B cell (primary cell): ENCODE data around the gene BARX1.

Experiments used
- EZH2 ChIP-seq: IDR thresholded peaks from 2 replicates; pipeline ENCODE4 v1.6.1; 2012; ENCODE audit warnings: borderline replicate concordance, low read depth, mild to moderate bottlenecking, moderate library complexity, low read length; ENCODE audit not compliant: insufficient read depth, poor library complexity, severe bottlenecking
- TF ChIP-seq, protein P1 (sequence below): fragments of 200-600 bp; IDR thresholded peaks from one replicate; pipeline ENCODE4 v1.8.0; 2022; ENCODE audit warnings: antibody characterized with exemption, mild to moderate bottlenecking

DNA sequence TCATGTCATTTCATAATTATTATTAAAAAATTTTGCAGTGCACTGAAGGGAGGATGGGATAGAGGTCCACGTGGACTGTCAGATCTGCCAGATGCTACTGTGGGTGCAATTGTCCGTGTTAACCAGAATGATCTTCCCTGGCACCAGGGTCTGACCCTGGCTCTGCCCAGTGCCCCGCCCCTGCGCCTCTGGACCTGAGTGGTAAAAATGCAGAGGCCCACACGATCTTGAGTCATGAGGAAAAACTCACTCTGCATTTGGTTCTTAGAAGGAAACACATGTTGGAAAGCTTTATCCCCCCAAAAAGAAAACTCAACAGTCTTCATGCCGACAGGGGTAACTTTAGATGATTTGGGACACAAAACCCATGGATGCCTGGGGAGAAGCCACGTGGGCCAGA is 20.1 kb upstream of the BARX1 start:
- TF ChIP-seq, protein P1, sequence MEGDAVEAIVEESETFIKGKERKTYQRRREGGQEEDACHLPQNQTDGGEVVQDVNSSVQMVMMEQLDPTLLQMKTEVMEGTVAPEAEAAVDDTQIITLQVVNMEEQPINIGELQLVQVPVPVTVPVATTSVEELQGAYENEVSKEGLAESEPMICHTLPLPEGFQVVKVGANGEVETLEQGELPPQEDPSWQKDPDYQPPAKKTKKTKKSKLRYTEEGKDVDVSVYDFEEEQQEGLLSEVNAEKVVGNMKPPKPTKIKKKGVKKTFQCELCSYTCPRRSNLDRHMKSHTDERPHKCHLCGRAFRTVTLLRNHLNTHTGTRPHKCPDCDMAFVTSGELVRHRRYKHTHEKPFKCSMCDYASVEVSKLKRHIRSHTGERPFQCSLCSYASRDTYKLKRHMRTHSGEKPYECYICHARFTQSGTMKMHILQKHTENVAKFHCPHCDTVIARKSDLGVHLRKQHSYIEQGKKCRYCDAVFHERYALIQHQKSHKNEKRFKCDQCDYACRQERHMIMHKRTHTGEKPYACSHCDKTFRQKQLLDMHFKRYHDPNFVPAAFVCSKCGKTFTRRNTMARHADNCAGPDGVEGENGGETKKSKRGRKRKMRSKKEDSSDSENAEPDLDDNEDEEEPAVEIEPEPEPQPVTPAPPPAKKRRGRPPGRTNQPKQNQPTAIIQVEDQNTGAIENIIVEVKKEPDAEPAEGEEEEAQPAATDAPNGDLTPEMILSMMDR = no peak
- no peak for TF ChIP-seq EZH2
